Measurements from ENCODE around the gene POLDIP3. TPM values are rescaled to one million over a fixed set of nuclear protein-coding genes. Genes with fewer than 3 reads are reported as not detected.
"Not testable (repeated sequence)": the region's sequence is repeated elsewhere in the genome, so short reads cannot be mapped to it uniquely, and the experiment has no call there.

Gene POLDIP3
- total RNA-seq, 1 donor from 2014 or later, result 82.4 TPM

DNA sequence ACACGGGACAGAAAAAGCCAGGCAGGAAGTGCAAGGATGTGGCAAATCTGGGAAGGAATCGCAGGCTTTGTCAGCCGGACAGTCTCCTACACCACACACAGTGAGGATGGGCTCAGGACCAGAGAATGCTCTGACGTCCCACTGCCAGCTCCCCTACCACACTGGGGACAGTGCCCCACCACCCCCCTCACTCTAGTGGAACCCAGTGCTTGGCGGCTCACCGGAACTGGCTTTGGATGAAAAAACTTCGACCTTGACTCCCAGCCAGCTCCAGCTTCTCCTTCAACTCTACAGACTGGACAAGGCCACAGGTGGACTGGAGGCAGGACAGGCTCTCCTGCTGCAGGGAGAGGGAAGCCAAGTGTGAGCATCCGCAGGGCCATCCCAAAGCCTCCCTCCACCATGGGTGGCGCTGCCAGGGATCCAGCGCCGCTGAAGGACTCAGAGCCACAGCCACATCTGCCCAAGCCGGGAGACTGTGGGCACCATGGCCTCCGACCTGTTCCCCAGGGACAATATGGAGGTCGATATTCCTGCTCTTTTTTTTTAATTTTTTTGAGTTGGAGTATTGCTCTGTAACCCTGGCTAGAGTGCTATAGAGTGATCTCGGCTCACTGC is 37.0 kb downstream of the POLDIP3 start:
- Mint-ChIP-seq H3K36me3 (ENCODE audit: insufficient read depth) (no peaks in the 10 kb centered on the region), H3K27ac (no peak overlapping the region), H3K4me3 (ENCODE audit: low read depth) (no peak overlapping the region), H3K9me3 (ENCODE audit: low read depth) (no peaks in the 10 kb centered on the region), H3K4me1 (ENCODE audit: low read depth) (peaks cover 7% of the 10 kb centered on the region), H3K27me3 (no peaks in the 10 kb centered on the region)
- DNase-seq (ENCODE audit: low spot score, unreplicated experiment), result no peak
- TF ChIP-seq, protein P1, sequence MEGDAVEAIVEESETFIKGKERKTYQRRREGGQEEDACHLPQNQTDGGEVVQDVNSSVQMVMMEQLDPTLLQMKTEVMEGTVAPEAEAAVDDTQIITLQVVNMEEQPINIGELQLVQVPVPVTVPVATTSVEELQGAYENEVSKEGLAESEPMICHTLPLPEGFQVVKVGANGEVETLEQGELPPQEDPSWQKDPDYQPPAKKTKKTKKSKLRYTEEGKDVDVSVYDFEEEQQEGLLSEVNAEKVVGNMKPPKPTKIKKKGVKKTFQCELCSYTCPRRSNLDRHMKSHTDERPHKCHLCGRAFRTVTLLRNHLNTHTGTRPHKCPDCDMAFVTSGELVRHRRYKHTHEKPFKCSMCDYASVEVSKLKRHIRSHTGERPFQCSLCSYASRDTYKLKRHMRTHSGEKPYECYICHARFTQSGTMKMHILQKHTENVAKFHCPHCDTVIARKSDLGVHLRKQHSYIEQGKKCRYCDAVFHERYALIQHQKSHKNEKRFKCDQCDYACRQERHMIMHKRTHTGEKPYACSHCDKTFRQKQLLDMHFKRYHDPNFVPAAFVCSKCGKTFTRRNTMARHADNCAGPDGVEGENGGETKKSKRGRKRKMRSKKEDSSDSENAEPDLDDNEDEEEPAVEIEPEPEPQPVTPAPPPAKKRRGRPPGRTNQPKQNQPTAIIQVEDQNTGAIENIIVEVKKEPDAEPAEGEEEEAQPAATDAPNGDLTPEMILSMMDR (IDR thresholded peaks at IDR 0.05; ENCODE audit: unreplicated experiment), result no peak

DNA sequence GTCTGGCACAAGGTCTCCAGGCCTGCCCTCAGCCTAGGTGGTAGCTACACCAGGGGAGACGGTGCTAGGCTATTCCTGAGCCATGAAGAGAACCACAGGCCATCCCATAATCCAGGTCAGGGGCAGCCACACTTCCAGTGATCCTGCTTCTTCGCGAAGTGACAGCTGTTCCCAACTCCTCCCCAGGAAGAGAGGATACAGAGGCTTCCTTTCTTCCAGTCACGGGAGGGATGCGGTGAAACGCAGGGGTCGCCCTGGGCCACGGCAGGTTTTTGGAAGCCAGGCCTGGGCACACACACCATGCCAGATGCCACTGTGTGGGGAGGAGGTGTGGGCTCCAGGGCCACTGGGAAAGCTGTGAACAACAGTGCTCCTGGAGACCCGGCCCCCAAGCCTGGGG is 37.5 kb downstream of the POLDIP3 start:
- not testable (repeated sequence) for H3K9me3 Mint-ChIP-seq (ENCODE audit: low read depth); H3K36me3 Mint-ChIP-seq (ENCODE audit: insufficient read depth); H3K4me1 Mint-ChIP-seq (ENCODE audit: low read depth); H3K27ac Mint-ChIP-seq; H3K27me3 Mint-ChIP-seq; DNase-seq (ENCODE audit: low spot score, unreplicated experiment); H3K4me3 Mint-ChIP-seq (ENCODE audit: low read depth)

DNA sequence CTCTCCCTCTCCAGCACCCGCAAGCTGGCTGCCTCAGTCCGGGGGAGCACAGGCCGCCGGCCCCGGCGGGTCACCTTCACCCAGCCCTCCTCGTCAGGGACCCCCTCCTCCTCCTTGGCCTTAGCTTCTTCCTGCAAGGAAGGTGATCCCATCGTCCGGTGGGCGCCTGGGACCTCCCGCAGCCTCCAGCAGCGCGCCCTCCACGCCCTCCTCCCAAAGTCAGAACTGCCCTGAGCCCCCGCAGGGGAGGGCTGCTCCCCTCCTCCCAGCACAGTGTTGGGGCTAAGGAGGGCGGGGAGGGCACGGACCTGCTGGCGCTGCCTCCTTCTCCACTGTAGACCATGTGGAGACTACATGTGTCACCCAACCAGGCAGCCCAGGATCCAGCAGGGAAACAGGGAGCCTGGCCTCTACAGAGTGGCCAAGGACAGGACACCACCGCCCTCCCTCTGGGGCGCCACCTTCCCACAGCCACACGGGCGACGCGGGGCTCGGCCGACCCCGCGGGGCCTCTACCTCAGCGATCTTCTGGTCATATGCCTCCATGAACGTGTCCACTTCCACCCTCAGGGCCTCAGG is 38.6 kb downstream of the POLDIP3 start:
- not testable (repeated sequence) for H3K9me3 Mint-ChIP-seq (ENCODE audit: low read depth); H3K36me3 Mint-ChIP-seq (ENCODE audit: insufficient read depth); H3K27me3 Mint-ChIP-seq; DNase-seq (ENCODE audit: low spot score, unreplicated experiment); H3K27ac Mint-ChIP-seq; H3K4me3 Mint-ChIP-seq (ENCODE audit: low read depth); H3K4me1 Mint-ChIP-seq (ENCODE audit: low read depth)

DNA sequence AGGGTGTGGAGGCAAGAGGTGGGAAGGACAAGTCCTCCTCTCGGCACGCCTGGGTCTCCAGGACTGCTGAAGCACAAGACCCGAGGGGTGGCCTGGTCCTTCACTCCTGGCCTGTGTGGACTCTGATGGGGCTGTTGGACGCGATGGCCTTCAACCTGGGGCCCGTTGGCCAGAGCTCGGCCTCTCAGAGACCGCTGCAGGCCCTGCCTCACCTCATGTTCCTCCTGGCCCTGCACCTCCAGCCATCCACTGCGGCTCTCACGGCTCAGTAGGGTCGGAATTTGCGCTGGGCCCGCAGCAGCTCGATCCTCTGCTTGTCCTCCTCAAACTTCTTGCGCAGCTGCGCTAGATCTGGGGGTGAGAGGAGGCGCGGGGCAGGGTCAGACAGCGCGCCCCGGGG is 40.2 kb downstream of the POLDIP3 start:
- not testable (repeated sequence) for H3K4me1 Mint-ChIP-seq (ENCODE audit: low read depth); H3K36me3 Mint-ChIP-seq (ENCODE audit: insufficient read depth); H3K27ac Mint-ChIP-seq; DNase-seq (ENCODE audit: low spot score, unreplicated experiment); H3K9me3 Mint-ChIP-seq (ENCODE audit: low read depth); H3K27me3 Mint-ChIP-seq; H3K4me3 Mint-ChIP-seq (ENCODE audit: low read depth)

DNA sequence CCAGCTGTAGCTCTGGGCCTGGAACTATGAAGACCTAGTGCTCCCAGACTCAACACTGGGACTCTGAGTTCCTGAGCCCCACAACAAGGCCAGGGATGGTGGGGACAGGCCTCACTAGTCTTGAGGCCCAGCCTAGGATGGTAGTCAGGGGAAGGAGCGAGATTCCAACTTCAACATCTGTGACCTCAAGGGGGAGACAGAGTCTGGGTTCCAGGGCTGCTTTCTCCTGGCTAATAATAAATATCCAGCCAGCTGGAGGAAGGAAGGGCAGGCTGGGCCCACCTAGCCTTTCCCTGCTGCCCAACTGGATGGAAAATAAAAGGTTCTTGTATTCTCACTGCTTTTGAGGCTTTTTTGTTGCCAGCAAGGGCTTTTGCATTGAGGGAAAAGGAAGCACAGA is 40.6 kb downstream of the POLDIP3 start:
- H3K4me3 Mint-ChIP-seq (ENCODE audit: low read depth); H3K36me3 Mint-ChIP-seq (ENCODE audit: insufficient read depth); H3K27ac Mint-ChIP-seq; H3K4me1 Mint-ChIP-seq (ENCODE audit: low read depth); DNase-seq (ENCODE audit: low spot score, unreplicated experiment); H3K9me3 Mint-ChIP-seq (ENCODE audit: low read depth); H3K27me3 Mint-ChIP-seq: not testable (repeated sequence)

DNA sequence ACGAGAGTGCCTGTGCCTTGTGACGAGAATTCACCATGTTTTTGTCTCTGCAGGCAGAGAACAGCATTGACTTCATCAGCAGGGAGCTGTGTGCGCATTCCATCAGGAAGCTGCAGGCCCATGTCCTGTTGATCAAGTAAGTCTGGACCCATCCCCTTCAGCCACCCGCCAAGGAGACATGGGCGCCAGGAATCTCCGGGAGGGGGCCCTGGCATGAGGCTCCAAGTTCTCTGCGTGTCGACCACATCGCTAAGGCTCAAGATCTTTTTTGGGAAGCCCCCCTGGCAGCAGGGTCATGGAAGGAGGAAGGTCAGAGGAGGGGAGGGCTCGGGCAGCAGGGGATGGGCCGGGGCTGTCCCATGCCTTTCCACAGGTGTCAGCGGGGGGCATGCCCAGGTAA is 43.6 kb downstream of the POLDIP3 start:
- not testable (repeated sequence) for DNase-seq (ENCODE audit: low spot score, unreplicated experiment); H3K4me3 Mint-ChIP-seq (ENCODE audit: low read depth); H3K4me1 Mint-ChIP-seq (ENCODE audit: low read depth); H3K27ac Mint-ChIP-seq; H3K36me3 Mint-ChIP-seq (ENCODE audit: insufficient read depth); H3K27me3 Mint-ChIP-seq; H3K9me3 Mint-ChIP-seq (ENCODE audit: low read depth)

DNA sequence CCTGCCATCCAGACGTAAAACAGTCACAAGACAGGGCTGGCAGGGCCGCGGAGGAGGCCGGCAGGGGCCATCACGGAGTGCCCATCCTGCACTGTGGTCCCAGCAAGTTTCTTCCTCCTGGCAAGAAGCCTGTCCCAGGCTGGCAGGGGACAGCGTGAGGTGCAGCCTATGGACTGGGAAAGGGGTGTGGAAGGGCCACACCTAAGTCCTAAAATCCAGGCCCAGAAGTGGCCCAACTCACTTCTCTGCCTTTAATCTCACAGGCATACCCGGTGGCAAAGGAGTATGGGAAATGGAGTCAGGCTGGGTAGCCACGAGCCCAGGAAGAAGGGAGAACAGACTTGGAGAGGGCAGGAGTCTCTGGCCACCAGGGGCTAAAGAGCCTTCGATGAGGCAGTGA is 44.1 kb downstream of the POLDIP3 start:
- DNase-seq (ENCODE audit: low spot score, unreplicated experiment); H3K27ac Mint-ChIP-seq; H3K9me3 Mint-ChIP-seq (ENCODE audit: low read depth); H3K4me3 Mint-ChIP-seq (ENCODE audit: low read depth); H3K4me1 Mint-ChIP-seq (ENCODE audit: low read depth); H3K36me3 Mint-ChIP-seq (ENCODE audit: insufficient read depth); H3K27me3 Mint-ChIP-seq: not testable (repeated sequence)

DNA sequence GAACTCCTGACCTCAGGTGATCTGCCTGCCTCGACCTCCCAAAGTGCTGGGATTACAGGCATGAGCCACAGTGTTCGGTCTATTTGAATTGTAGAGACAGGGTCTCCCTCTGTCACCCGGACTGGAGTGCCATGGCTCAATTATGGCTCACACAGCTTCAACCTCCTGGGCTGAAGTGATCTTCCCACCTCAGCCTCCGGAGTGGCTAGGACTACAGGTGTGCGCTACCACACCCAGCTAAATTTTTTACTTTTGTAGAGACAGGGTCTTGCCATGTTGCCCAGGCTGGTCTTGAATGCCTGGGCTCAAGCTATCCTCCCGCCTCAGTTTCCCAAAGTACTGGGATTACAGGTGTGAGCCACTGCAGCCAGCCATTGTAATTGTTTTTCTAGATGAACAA is 46.7 kb downstream of the POLDIP3 start:
- DNase-seq (ENCODE audit: low spot score, unreplicated experiment); H3K36me3 Mint-ChIP-seq (ENCODE audit: insufficient read depth): not testable (repeated sequence)

DNA sequence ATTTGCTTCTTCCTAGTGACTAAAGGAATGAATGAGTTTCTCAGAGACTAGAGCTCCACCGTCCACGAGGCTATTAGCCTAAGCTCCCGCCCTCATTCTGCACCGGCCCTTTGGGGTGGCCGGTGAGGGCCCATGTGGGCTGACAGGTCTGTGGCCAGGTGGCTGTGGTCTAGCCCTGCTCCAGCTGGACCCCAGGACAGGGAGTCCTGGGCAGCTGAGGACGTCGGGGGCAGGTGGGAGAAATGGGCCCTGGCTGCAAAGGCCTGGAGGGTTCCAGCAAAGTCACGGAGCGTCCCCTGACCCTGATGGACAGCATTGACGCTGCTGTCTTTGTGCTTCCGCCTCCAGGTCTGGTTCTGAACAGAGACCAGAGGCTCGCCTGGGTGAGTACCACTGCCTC is 48.7 kb downstream of the POLDIP3 start:
- Mint-ChIP-seq H3K27me3 (peaks cover 1% of the 10 kb centered on the region), H3K9me3 (ENCODE audit: low read depth) (no peaks in the 10 kb centered on the region), H3K4me3 (ENCODE audit: low read depth) (no peak overlapping the region), H3K36me3 (ENCODE audit: insufficient read depth) (peaks cover 3% of the 10 kb centered on the region), H3K27ac (no peak overlapping the region), H3K4me1 (ENCODE audit: low read depth) (peaks cover 6% of the 10 kb centered on the region)
- TF ChIP-seq, protein P1 (IDR thresholded peaks at IDR 0.05; ENCODE audit: unreplicated experiment), result no peak
- DNase-seq (ENCODE audit: low spot score, unreplicated experiment), result no peak

More for the DNA sequence above, 46.7 kb downstream of the POLDIP3 start:
- not testable (repeated sequence) for H3K4me1 Mint-ChIP-seq (ENCODE audit: low read depth); H3K4me3 Mint-ChIP-seq (ENCODE audit: low read depth); H3K9me3 Mint-ChIP-seq (ENCODE audit: low read depth); H3K27me3 Mint-ChIP-seq; H3K27ac Mint-ChIP-seq

All from progenitor cell of endocrine pancreas (in vitro differentiated cells).